OCI-M2 (cell line): ENCODE data around the gene FAM131C.

ENCODE experiments used
- DNase-seq: peaks from one replicate; lab custom pipeline; 2025; ENCODE audit not compliant: unreplicated experiment; lab: John Stamatoyannopoulos, UW

FAM131C gene, protein sequence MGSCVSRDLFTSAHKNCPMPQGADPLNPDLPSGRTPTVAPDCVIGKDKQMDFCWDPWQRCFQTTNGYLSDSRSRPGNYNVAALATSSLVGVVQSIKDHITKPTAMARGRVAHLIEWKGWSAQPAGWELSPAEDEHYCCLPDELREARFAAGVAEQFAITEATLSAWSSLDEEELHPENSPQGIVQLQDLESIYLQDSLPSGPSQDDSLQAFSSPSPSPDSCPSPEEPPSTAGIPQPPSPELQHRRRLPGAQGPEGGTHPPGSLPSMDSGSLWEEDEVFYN

DNA sequence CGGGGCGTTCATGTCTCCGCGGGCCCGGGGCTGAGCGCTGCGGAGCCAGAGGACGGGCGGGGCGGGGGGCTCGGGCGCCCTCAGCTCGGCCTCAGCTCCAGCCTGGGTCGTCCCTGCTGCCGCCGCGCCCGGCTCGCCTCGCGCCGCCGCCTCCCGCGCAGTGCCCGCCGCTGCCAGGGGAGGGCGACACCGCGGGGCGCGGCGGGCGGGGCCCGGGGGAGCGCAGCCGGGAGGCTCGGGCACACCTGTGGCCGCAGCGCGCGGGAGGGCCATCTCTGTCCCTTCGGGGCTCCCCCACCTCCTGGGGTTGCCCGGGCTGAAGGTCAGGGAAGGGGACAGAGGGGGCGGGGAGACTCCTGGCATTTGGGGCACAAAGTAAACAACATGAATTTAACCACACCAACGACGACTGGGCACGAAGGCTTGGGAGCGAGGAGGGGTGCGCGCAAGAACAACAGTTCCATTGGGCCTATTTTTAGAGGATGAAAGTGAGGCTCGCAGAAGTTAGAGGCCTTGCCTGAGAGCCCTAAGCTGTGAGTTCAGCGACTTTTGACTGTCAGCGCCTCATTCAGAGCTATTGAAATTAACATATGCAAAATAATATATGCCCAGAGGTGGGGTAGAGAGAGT is at the start of gene FAM131C:
TSS of gene FAM131C (minus strand) at position 162 of the 630 bp plus-strand sequence. CDS start 209 bp downstream, outside the sequence.
- no peak for DNase-seq

DNA sequence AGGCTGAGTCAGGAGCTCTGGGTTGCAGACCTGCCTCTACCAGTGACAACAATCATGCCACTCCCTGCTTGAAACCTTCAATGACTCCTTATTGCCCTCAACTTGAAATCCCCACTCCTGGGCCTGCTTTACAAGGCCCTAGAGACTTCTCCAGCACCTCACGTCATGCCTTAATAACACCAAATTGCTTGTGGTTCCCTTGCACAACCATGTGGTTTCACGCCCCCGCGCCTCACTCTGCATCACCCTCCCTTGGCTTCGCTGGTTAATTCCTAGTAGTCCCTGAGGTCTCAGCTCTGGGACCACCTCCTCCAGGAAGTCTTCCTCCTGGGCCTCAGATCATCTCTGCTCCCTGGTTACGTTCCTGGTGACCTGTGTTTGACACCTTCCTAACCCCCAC is 49.5 kb upstream of the FAM131C start:
- no peak for DNase-seq

DNA sequence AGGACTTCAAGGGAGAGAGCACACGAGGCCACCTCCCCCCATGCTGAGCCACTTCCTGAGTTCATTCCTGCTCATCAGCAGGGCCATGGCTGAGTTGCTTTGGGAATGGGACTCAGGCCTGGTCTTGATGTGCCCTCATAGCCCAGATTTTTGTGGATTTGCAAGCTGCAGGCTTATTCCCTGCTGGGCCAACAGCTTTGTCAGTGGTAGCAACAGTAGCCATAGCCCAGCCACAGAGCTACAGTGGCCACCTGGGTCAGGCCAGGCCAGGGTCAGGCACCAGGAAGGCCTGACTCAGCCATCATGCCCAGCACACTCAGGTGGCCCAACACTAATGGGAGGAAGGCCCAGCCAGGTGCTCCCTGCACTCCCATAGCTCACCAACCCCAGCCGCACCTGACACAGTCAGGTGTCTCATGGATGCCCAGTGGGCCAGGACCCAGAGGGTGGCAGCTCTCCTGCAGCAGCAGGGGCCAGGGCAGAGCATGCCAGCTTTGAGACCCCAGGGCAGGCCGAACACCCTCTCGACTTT is 49.0 kb upstream of the FAM131C start:
- DNase-seq = no peak

DNA sequence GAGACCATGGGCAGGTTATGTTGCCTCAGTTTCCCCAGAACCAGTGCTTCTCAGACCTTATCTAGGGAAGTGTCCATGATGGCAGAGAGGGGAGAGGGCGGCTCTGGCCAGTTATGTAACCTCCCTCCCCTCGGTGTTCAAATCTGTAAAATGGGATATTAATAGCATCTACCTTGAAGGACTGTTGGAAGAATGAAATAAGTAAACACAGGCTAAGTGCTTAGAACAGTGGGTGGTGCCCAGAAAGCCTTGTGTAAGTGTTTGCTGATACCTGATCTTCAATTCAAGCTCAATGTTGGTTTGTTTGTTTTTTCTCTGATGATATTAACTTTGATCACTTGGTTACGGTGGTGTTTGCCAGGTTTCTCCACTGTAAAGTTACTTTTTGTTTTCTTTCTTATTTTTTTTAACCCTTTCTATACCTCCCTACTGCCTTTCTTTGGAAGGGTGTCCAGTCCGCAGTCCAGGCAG is 47.5 kb upstream of the FAM131C start:
- DNase-seq = no peak

DNA sequence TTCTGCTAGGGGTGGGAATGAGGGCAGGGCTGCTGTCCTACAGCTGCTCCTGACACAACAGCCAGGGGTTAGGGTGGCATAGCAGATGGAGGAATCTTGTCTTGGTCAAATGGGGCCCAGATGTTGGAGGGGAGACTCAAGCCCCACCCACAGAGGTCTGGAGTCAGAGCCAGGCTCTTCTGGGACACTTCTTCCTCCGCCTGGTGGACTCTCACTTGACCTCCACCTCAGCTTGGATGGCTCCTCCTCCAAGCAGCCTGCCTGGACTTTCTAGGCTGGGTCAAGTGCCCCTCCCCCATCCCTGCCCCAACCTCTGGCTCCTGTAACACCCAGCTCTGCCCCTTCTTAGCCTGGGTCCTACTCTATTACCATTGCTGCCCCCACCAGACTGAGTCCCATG is 47.0 kb upstream of the FAM131C start:
- no peak for DNase-seq

DNA sequence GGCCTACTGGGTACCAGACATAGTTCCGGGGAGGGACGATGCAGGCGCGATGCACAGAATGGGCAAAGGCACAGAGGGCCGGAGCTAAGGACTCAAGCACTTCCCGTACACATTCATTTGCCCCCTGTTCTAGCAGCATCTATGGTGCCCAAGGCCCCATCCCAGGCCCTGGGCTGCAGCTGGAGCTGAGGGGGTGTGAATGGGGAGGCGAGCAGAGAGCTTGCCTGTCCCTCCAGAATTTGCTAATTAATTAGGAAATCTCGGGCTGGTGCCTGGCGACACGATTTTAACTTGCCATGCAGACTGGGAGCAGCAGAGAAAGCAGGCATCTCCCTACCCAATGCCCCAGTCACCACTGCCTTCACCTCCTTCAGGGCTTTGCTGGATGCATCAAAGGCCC is 46.5 kb upstream of the FAM131C start:
- no peak for DNase-seq

DNA sequence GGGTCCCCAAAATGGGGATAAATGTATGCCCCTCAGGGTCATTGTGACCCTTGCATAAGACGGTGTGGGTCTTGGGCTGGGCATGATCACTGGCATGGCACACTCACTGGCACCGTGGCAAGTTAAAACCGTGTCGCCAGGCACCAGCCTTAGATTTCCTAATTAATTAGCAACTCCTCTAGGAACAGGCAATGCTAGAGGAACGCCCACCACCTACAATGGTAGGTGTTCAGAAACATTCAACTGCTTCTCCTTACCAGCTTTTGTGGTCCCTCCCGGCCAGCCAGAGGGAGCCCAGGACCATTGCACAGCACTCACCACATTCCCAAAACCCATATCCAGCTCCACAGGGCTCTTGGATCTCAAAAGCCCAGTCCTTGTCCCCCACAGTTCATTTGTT is 46.1 kb upstream of the FAM131C start:
- no peak for DNase-seq

DNA sequence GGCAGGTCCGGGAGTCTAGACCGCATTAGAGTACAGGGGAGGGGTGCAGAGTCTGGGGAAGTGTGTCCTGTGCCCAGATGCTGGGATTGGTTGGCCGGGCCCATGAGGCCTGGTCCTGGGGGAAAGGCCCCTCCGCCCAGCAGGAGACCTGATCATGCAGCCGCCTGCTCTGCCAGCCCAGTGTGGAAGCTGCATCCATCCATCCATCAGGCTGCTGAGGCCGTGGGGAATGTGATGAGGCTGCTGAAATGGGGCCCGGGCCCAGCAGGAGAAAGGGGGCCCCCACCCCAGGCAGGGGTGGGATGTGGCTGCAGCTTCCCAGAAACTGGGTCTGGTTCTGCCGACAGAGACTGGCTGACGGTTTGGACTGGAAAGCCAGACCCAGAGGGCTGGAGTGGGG is 45.3 kb upstream of the FAM131C start:
- DNase-seq = no peak

DNA sequence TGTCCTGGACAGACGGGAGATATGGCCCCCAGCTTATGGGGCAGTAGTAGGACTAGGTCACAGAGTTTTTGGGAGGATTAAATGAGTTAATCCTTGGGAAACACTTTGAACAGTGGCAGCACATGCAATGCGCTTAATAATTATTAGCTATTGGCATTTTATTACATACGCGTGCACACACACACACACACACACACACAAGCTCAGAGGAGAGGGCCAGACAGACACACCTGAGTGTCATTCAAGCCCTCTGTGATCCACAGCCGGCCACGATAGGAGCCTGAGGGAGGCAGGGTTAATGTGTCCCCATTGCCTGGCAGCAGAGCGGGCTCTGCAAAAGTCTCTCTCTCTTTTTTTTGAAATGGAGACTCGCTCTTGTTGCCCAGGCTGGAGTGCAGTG is 44.5 kb upstream of the FAM131C start:
- DNase-seq = no peak

DNA sequence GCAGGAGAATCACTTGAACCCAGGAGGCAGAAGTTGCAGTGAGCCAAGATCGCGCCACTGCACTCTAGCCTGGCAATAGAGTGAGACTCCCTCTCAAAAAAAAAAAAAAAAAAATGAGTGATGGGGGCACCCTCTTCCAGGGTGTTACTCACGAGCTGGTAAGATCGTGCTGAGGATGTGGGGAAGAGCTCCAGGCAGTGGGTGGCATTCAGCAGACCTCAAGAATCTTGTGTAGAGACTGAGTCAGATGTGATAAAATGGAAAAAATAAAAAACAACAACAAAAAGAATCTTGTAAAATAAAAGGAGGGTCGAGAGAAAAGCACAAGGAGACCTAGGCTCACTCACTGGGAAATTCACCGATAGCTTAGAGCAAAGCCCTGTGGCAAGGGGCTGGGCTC is 43.9 kb upstream of the FAM131C start:
- no peak for DNase-seq

DNA sequence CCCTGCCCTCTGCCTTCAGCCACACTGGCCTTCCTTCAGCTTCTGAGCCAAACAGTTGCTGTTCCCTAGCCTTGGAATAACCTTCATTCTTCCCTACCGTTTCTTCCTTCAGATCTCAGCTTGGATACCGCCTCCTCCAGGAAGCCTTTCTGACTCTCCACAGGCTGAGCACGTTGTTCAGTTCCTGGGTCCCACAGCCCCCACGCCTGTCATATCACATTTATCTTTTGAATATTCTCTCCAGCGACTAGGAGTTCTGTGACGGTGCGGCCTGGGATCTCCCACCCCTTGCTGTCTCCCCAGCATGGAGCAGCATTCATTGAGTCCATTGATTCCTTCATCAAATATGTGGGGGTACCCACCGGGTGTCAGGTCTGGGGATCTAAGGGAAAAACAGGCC is 43.2 kb upstream of the FAM131C start:
- DNase-seq = no peak

DNA sequence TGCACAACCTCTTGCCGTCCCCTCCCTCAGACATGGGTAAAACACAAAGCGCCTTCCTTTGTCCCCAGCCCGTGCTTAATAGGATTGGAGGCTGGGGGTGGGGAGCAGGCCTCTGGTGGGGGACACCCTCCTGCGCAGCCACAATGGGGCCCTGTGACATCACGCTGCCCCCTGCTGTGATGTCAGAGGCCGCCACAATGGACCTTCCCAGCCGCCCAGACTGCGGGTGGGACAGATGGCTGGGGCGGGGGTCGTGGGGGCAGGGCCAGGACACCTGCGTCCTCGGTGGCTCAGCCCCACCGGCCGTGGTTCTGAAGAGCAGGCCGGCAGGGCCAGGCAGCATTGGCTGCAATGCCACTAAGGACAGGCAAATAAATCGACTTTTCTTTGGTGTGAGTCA is 42.6 kb upstream of the FAM131C start:
- no peak for DNase-seq

DNA sequence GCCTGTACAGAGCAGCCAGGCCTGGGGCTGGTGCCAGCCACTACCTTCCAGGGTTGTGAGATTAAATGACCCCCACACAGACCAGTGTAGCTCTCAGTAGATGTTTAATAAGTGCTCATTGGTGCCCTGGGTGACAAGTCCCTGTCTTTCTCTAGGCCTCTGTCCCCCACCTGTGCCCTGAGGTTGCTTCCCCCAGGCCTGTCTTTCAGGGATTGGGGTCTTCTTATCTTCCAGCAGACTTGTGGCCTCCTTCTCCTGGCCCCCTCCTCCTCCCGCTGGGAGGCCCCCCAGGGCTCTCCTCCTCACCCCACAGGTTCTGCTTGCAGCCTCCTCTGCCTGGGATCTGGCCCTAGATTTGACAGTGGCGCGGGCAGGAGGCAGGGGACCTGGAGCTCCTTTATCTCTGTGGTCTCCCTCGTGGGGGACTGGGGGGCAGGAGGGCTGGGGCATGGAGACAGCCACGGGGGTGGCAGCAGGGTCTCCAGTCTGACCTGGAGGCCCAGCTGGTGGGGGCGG is 42.1 kb upstream of the FAM131C start:
- no peak for DNase-seq

DNA sequence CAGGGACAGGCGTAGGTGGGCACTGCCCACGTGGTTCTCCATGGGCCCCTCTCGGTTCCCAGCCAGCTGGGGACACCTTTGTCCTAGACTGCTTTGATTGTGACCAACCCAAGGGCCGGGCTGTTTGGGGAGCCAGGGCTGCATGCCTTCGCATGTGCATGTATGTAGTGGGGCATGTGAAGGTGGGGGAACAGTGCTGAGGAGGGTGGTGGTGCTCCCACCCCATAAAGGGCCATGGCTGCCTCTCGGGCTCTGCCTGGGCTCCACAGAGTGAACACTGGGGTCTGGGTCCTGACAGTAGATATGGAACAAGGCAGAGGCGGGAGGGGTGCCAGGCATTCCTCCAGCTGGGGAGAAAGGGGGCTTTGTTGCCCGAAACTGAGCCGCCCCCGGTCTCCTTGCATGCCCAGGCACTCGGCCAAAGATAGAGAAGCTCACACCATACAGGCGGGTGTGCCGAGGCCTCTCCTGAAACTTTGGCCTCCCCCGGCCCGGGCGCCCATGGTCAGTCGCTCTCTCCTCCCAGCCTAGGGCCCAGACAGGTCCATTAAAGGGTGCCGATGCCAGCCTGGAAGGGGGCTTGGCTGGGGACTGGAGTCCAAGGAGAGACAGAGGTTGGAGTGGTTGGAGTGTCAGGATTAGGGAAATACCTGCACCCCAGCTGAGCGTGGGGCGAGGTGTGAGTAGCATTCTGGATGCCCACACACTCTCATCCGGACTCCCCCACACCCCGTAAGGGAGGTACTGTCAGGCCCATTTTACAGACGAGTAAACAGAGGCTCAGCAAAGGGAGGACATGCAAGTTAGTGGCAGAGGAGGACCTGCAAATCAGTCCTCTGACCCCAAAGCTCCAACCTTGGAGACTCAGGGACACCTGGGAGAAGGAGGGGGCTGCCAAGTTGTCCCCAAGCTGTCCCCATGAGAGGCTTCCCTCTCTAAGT is 41.3 kb upstream of the FAM131C start:
- DNase-seq = no peak

DNA sequence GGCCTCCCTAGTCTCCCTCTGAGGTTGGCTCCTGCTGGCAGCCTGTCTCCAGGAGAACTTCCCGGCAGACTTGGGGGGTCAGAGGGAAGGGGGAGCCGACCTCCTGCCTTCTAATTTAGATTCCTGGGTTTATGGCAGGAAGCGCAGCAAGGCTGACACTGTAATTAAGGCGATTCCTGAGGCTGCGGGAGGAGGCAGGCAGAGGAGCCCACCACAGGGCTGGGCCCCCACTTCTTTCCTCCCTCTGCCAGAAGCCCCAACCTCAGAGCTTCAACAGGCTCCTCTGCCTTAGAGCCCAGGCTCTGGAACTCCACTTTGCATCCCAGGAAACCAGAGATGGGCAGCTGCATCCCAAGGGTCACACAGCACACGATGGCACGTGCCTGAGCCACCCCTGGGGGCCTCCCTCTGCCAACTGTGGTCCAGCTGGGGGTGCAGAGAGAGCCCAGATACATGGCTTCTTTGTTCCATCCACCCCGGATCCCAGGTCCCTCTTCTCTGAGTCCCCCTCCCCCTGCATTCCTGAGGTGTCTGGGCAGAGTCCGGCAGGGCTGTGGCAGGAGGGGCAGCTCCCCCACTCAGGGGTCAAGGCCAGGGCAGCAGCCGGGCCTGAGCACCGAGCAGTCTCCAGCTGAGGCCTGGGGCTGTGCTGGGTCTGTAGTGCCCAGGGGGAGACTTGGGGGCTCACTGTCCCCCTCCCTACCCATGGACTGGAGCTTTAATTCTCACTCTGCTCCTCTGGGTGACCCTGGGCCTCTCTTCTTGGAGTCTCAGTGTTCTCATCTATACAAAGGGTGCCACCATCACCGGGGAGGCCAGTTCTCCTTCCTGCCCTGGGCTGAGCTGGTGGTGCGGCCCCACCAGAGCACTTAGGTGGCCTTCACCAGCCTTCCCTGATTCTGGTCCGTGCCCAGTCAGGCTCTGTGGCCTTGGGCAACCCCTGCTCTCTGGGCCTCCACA is 39.4 kb upstream of the FAM131C start:
- DNase-seq = no peak

DNA sequence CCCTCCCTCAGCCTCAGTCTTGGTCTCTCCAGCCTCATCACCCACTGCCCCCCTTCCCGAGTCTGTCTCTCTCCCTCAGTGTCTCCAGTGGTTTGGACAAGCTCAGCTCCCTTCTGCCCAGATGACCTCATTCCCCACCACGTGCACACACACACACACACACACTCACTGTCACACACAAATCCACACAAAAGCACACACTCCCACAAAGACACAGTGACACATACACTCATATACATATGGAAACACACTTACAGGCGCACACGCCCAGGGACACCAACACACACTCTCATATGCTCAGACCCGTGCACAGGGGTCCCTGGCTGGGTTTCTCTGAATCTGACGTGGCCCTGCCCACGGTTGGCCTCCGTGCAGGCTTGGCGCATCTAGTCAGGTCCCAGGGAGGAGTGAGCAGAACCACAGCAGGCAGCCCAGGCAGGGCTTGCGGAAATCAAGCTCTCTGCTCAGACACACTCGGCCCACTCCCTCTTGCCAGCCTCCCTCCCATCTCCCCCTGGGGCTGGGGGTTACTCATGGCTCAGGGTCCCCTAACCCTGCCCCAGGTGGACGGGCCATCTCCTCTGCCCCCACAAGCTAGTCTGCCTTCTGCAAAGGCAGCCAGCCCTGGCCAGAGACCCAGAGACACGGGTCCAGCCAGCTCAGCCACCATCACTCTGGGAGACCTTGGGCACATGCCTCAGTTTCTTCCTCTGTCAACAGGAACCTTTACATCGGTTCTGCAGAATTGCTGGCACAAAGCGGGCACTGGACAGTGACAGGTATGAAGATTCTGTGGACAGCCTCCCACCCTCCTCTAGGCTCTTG is 38.5 kb upstream of the FAM131C start:
- DNase-seq = no peak

DNA sequence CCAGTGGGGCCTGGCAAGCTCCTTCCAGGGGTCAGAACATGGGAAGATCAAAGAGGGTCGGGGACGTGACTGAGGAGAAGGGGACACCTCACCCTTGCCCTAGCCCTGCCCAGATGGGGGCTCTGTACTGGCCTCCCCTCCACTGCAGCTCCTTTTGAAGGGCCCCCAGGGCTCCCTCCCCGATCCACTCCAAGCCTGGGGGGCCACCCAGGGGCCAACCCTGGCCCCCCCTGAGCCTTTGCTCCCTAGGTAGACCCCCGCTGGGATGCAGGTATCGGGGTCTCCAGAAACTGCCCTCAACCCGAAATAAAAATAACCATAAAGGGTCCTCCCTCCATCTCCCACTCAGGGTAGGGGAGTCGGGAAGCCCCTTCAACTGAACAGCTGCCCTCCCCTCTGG is 37.4 kb upstream of the FAM131C start:
- DNase-seq = no peak

DNA sequence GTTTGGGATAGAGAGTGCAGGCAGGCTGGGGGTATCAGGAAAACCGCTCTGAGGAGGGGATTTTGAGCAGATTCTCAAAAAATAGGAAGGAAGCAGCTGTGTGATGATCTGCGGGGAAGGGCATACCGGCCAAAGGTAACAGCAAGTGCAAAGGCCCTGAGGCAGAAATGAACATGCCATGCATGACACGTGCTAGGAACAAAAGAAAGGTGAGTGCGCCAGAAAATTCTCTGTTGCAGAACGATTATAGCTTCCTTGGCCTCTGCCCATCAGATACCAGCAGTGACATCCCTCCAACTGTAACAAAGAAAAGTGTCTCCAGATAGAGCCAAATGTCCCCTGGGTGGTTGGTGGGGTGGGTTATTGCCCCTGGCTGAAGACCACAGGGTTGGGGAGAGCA is 37.0 kb upstream of the FAM131C start:
- no peak for DNase-seq

DNA sequence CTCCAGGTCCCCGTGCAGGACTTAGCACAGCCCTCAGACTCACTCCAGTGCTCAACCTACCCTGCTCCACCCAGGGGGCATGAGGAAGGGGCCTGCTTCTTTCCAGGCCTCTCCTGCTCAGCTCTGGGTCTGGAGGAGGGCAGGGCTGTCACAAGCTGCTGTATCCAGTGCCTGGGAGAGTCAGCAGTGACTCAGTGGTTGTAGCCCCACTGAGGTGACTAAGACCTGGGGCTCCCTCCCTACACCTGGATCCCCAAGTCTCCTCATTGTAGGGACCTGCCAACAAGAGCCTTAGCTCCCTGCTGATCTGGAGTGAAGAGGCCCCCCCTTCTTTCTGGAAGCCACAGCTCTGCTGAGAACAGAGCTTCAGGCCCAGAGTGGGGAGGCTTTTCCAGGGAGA is 36.1 kb upstream of the FAM131C start:
- no peak for DNase-seq
